Midbrain (tissue), 1 donor: ENCODE measurements around the gene CLEC2A.
"Not testable (repeated sequence)": the region's sequence is repeated elsewhere in the genome, so short reads cannot be mapped to it uniquely, and the experiment has no call there.

Experiments used
- DNase-seq: peaks from one replicate; lab custom pipeline; 2025; lab: John Stamatoyannopoulos, UW

The CLEC2A gene

GRCh38 chr12:9932270-9932669 lies at the start of gene CLEC2A:
TSS of gene CLEC2A (minus strand) at chr12:9932370. CDS start at chr12:9932329, 41 bp downstream.
- DNase-seq, result no peak

DNA sequence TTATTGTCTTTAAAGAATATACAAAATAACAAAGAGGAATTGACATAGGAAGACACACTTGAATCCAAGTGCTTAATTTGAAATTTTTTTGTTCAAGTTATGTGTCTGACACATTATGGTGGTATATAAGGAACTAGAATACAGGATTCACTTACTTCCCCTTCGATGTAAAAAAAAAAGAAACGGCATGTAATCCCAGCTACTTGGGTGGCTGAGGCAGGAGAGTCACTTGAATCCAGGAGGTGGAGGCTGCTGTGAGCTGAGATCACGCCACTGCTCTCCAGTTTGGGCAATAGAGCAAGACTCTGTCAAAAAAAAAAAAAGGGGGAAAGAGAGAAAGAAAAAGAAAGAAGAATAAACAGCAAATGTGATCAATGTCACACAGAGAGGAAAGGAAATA lies 48.0 kb upstream of the CLEC2A start:
- no peak for DNase-seq

GRCh38 chr12:9977916-9978315 lies 45.7 kb upstream of the CLEC2A start:
- no peak for DNase-seq

- DNase-seq, result not testable (repeated sequence)
Observed at GRCh38 chr12:9976626-9977025, 44.5 kb upstream of the CLEC2A start.

GRCh38 chr12:9975614-9976013 lies 43.4 kb upstream of the CLEC2A start:
- DNase-seq, result no peak

GRCh38 chr12:9974731-9975130 lies 42.6 kb upstream of the CLEC2A start:
- DNase-seq, result not testable (repeated sequence)

DNA sequence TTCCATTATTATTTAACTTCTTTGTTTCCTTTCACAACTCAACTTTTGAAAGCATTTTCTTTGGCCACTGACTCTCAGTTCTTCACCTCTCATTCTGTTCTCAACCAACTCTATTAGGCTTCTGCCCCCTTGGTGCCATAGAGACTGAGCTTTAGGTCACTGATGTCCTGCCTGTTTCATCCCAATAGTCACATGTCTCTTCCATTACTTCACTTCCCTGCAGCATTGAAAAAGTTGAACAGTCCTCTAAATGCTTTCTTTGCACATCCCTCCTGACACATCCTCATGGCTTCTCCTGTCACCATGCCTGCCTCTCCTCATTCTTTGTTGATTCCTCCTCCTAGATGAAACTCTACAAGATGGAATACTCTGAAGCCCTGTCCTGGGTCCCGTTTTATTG lies 41.8 kb upstream of the CLEC2A start:
- DNase-seq, result no peak

DNA sequence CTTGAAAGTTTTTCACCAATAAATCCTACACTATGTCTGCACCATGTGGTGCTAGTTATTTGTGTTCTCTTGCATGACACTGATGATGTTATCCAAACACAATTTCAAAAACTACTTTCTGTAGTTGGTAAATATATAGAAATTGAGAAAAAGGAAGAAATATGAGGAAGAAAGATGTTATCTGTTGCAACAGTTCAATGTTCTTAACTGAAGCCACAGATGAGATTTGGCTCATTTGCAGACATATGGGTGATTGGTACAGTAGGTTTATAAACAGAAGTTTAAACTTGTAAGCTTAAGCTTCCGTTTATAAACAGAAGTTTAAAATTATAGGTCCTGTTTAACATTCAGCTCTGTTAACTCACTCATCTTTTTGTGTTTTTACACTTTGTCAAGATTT lies 39.0 kb upstream of the CLEC2A start, which contains the start of gene CLEC12A:
Gene CLEC12A, plus strand, starts transcription at position 229 of the 400 bp plus-strand sequence. CDS start 188 bp downstream, outside the sequence.
- DNase-seq, result no peak

DNA sequence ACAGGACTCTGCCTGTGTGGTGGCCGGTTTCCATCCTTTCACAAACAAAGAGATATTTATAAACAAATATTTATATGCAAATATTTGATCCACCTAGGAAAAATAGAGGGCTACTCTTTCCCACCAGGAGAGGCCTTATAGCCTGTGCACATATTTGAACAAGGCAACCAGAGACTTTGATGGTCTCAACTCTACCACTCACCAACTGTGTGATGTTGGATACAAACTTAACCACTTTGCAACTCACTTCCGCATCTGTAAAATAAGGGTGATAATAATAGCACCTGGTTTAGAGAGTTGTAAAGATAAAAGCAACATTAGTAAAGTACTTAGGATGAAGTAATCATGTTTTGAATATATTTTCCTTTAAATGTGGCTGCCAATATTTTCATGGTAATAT lies 37.5 kb upstream of the CLEC2A start:
- DNase-seq, result no peak

- no peak for DNase-seq
Observed at GRCh38 chr12:9961901-9962300, 29.7 kb upstream of the CLEC2A start.

- no peak for DNase-seq
Observed at GRCh38 chr12:9961106-9961505, 28.9 kb upstream of the CLEC2A start.

- DNase-seq, result no peak
Observed at GRCh38 chr12:9960590-9960989, 28.4 kb upstream of the CLEC2A start.

DNA sequence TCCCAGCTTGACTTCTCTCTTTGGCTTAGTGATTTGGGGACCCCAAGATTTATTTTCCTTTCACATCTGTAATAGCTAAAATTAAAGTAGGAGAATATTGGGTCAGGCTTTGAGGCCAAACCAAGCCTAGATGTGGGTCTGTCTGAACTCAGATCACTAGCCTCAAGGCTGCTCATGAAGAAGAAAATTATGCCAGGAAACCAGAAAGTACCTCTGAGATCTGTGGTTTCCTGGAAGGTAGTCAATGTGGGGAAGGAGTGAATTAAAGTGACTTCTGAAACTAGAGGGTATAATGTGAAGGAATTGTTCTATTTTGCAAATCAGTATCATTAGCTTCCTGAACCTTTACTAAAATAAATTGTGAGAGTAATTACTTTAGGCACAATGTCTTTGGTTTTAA lies 25.7 kb upstream of the CLEC2A start:
- no peak for DNase-seq

DNA sequence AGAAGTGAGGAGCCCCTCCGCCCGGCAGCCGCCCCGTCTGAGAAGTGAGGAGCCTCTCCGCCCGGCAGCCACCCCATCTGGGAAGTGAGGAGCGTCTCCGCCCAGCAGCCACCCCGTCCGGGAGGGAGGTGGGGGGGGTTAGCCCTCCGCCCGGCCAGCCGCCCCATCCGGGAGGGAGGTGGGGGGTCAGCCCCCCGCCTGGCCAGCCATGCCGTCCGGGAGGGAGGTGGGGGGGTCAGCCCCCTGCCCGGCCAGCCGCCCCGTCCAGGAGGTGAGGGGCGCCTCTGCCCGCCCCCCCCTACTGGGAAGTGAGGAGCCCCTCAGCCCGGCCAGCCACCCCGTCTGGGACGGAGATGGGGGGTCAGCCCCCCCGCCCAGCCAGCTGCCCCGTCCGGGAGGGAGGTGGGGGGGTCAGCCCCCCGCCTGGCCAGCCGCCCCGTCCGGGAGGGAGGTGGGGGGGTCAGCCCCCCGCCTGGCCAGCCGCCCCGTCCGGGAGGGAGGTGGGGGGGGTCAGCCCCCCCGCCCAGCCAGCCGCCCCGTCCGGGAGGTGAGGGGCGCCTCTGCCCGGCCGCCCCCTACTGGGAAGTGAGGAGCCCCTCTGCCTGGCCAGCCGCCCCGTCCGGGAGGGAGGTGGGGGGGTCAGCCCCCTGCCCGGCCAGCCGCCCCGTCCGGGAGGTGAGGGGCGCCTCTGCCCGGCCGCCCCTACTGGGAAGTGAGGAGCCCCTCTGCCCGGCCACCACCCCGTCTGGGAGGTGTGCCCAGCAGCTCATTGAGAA lies 21.0 kb upstream of the CLEC2A start:
- DNase-seq, result not testable (repeated sequence)

- DNase-seq, result no peak
Observed at GRCh38 chr12:9951026-9951675, 19.0 kb upstream of the CLEC2A start.

GRCh38 chr12:9948606-9949296 lies 16.6 kb upstream of the CLEC2A start:
- DNase-seq, result no peak

DNA sequence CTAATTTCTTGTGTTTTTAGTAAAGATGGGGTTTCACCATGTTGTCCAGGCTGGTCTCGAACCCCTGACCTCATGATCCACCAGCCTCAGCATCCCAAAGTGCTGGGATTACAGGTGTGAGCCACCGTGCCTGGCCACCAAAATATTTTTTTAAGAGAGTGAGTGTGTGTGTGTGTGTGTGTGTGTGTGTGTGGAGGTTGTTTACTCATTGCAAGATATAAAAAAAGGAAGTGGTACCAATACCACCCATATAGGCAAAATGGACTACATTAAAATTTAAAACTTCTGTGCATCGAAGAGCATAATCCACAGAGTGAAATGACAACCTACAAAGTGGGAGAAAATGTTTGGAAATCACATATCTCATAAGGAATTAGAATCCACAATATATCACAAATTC lies 15.5 kb upstream of the CLEC2A start:
- no peak for DNase-seq

GRCh38 chr12:9944391-9944790 lies 12.2 kb upstream of the CLEC2A start:
- DNase-seq, result no peak

DNA sequence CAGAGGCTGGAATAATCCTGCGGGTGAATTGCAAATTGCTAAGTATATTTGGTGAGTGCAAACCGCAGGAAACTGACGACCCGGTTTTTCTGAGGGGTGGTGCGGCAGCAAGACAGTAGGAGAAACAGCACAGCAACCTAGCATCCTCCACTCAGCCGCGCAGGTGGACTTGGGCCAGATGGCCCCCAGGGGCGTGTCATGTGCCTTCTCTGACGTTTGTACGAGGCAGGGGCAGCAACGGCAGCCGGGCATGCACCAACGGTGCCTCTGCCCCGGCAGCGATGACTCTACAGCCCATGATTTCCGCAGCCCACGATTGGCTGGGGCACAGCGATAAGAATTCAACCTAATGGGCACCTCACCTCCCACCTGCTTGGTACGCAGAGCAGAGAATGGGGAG lies 11.1 kb upstream of the CLEC2A start:
- peak; percentile 18 for DNase-seq

- DNase-seq, result no peak
Observed at GRCh38 chr12:9941838-9942237, 9.7 kb upstream of the CLEC2A start.

DNA sequence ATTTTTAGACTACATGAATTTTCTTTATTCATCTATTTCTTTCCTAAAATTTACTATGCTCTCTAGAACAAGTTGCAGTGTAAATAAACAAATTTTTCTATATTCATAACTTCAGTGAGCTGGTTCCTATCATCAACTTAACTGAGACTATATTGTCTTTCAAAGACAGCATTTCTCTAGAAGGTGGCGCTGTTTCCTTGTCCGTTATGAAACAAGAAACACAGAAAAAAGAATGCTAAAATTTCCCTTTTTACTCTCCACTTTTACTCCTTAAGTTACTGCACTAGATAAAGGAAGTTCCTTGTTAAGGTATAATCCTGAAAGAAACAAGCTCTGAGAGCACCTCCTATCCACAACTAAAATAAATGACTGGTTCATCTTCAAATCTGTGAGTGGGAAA lies 8.2 kb upstream of the CLEC2A start:
- DNase-seq, result peak; percentile 31

GRCh38 chr12:9936591-9936990 lies 4.4 kb upstream of the CLEC2A start:
- DNase-seq, result no peak

- DNase-seq, result no peak
Observed at GRCh38 chr12:9935026-9935425, 2.9 kb upstream of the CLEC2A start.
